ENCODE data around the gene SRM. TPM values are rescaled to one million over a fixed set of nuclear protein-coding genes. Genes with fewer than 3 reads are reported as not detected.
A peak's percentile ranks its signal among the peaks of the same experiment; 100 is the strongest.
"Not testable (repeated sequence)": the region's sequence is repeated elsewhere in the genome, so short reads cannot be mapped to it uniquely, and the experiment has no call there.

SRM gene
- total RNA-seq, 3 donors from 2014 or later: 14.0 to 46.3 (median 34.3) TPM

- DNase-seq (no peak), ATAC-seq (no peak)
- TF ChIP-seq, protein P1, sequence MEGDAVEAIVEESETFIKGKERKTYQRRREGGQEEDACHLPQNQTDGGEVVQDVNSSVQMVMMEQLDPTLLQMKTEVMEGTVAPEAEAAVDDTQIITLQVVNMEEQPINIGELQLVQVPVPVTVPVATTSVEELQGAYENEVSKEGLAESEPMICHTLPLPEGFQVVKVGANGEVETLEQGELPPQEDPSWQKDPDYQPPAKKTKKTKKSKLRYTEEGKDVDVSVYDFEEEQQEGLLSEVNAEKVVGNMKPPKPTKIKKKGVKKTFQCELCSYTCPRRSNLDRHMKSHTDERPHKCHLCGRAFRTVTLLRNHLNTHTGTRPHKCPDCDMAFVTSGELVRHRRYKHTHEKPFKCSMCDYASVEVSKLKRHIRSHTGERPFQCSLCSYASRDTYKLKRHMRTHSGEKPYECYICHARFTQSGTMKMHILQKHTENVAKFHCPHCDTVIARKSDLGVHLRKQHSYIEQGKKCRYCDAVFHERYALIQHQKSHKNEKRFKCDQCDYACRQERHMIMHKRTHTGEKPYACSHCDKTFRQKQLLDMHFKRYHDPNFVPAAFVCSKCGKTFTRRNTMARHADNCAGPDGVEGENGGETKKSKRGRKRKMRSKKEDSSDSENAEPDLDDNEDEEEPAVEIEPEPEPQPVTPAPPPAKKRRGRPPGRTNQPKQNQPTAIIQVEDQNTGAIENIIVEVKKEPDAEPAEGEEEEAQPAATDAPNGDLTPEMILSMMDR (IDR thresholded peaks at IDR 0.05): no peak
- intact Hi-C loops (cut with DNase I, micrococcal nuclease): no loop called here
- Histone ChIP-seq H3K4me3 (no peak overlapping the region), H3K4me1 (ENCODE audit: low read depth) (peaks cover 10% of the 10 kb centered on the region), H3K36me3 (ENCODE audit: low read depth) (no peaks in the 10 kb centered on the region), H3K9me3 (no peaks in the 10 kb centered on the region)
These were observed 41.5 kb upstream of the SRM start for GRCh38 chr1:11101347-11101746.

DNA sequence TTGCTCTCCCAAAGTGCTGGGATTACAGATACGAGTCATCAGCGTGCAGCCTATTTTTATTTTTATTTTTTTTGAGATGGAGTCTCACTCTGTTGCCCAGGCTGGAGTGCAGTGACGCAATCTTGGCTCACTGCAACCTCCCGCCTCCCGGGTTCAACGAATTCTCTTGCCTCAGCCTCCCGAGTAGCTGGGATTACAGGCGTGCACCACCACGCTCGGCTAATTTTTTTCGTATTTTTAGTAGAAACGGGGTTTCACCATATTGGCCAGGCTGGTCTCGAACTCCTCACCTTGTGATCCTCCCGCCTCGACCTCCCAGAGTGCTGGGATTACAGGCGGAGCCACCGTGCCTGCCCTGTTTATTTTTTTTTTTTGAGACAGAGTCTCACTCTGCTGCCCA, 41.0 kb upstream of the SRM start:
- H3K4me3 ChIP-seq; H3K36me3 ChIP-seq (ENCODE audit: low read depth); DNase-seq; H3K9me3 ChIP-seq; H3K4me1 ChIP-seq (ENCODE audit: low read depth); ATAC-seq; intact Hi-C loops (cut with DNase I, micrococcal nuclease): not testable (repeated sequence)

DNA sequence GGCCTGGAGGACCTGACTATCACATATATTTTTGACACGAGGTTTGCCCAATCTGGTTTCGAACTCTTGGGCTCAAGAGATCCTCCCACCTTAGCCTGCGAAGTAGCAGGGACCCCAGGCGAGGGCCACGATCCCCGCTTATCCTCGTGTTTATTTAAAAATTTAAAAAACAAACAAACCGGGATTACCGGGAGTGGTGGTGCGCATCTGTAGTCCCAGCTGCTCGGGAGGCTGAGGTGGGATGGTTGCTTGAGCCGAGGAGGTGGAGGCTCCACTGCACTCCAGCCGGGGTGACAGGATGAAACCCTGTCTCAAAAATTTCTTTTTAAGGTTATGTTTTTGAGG, 40.3 kb upstream of the SRM start:
- intact Hi-C loops (cut with DNase I, micrococcal nuclease): no loop called here
- TF ChIP-seq, protein P1 (IDR thresholded peaks at IDR 0.05): no peak
- DNase-seq: peak in 1 of 3 donors; percentile 40

DNA sequence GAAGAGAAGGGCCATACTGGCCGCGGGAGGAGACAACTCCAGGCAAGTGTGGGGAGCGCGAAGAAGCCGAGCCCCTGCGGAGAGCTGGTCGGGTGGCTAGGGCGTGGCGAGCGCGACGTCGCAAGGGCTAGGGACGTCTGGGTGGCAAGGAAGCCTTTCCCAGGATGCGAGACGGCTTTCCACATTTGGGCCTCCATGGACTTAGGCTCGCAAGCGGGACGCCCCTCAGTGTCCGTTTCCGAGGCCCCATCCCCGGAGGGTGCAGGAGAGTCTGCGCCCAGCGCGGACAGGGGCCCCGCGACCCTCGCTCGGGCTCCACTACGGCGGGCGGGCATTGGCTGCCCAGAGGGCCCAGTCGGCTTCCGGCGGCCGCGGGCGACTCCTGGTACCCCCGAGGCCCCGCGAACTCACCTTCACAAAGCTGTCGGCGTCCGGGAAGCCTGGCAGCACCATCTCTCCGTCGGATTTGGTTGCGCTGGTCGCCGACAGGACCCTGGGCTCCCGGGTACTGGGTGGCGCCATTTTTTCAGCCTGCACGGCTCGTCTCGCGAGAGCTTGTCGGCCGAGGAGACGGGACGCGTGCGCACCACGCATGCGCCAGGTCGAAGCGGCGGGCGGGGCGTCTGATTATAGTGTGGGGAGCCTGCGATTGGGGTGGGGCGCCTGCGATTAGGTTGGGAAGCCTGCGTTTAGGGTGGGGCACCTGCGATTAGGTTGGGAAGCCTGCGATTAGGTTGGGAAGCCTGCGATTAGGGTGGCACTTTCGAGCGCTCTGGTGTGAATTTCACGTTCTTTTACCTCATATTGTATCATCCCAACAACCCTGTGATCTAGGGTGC, 39.7 kb upstream of the SRM start, which contains the start of gene EXOSC10:
TSS of gene EXOSC10 (minus strand) at position 560 of the 839 bp plus-strand sequence. CDS start at position 522, 38 bp downstream.
- peak; percentile 95 to 98 (median 97) for DNase-seq
- Histone ChIP-seq H3K9me3 (no peaks in the 10 kb centered on the region), H3K36me3 (ENCODE audit: low read depth) (peaks cover 14% of the 10 kb centered on the region), H3K4me3 (peak within 1 kb of the TSS; percentile 100), H3K4me1 (ENCODE audit: low read depth) (peaks cover 10% of the 10 kb centered on the region)
- intact Hi-C loops (cut with DNase I, micrococcal nuclease): no loop called here
- TF ChIP-seq, protein P1 (IDR thresholded peaks at IDR 0.05): no peak
- peak; percentile 99 for ATAC-seq

More for the DNA sequence above, 40.3 kb upstream of the SRM start:
- peaks cover 9% of the 10 kb centered on the region for H3K36me3 ChIP-seq (ENCODE audit: low read depth)
- H3K4me1 ChIP-seq (ENCODE audit: low read depth): peaks cover 10% of the 10 kb centered on the region
- H3K9me3 ChIP-seq: no peaks in the 10 kb centered on the region
- H3K4me3 ChIP-seq: peak overlapping the region; percentile 100
- no peak for ATAC-seq

- Histone ChIP-seq H3K4me3 (peak overlapping the region; percentile 100), H3K4me1 (ENCODE audit: low read depth) (peaks cover 10% of the 10 kb centered on the region), H3K36me3 (ENCODE audit: low read depth) (peaks cover 18% of the 10 kb centered on the region), H3K9me3 (no peaks in the 10 kb centered on the region)
- DNase-seq (no peak), ATAC-seq (no peak)
- intact Hi-C loops (cut with DNase I, micrococcal nuclease): no loop called here
- TF ChIP-seq, protein P1 (IDR thresholded peaks at IDR 0.05): no peak
These were observed 39.1 kb upstream of the SRM start for GRCh38 chr1:11098931-11099309.

- H3K4me1 ChIP-seq (ENCODE audit: low read depth); H3K4me3 ChIP-seq; ATAC-seq; intact Hi-C loops (cut with DNase I, micrococcal nuclease); H3K9me3 ChIP-seq; DNase-seq: not testable (repeated sequence)
- H3K36me3 ChIP-seq (ENCODE audit: low read depth): peaks cover 10% of the 10 kb centered on the region
These were observed 24.0 kb upstream of the SRM start for GRCh38 chr1:11083784-11084183.
